Hindlimb muscle (tissue), 1 donor: Measurements from ENCODE around the gene ZNF366. TPM values are rescaled to one million over a fixed set of nuclear protein-coding genes. Genes with fewer than 3 reads are reported as not detected.

Experiments
- DNase-seq: peaks from one replicate; pipeline ENCODE4 v3.0.0-alpha.2; 2013
- polyA plus RNA-seq: library from polyadenylated mRNA; unstranded; fragments of 120-200 nt; gene quantifications from one replicate; pipeline ENCODE4 v1.2.1, GENCODE V29; 2013; ENCODE audit not compliant: insufficient read length

Gene ZNF366
- polyA plus RNA-seq, 1 donor, result 4.0 TPM

DNA sequence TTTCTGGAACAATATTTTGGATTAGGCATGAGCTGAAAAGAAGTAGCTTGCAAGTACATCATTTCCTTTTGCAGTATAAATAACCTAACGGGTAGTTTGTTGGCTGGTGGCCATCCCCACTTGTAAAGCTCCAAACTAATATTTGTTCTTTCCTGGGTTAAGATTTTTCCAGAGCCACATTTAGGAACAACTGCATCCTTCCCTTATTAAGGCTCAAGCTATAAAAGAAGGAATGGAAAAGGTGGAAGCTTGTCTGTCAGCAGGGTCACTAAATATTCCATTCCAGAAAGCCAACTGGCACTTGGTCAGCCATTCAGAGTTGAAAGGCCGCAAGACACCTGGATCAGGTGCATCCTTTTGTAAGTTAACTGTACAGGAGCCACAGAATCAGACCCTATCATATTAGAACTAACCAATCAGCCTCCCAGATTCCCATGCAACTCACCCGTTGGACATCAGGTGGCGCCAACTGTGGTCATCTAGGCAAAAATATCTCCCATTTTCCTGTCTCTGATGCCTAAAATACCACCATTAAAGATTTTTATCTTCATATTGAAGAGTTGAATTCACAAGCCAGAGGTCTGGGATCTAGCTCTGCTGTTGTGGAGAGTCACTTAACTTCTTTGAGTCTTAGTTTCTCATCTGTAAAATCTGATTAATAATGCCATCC is 104.1 kb downstream of the ZNF366 start:
- no peak for DNase-seq

DNA sequence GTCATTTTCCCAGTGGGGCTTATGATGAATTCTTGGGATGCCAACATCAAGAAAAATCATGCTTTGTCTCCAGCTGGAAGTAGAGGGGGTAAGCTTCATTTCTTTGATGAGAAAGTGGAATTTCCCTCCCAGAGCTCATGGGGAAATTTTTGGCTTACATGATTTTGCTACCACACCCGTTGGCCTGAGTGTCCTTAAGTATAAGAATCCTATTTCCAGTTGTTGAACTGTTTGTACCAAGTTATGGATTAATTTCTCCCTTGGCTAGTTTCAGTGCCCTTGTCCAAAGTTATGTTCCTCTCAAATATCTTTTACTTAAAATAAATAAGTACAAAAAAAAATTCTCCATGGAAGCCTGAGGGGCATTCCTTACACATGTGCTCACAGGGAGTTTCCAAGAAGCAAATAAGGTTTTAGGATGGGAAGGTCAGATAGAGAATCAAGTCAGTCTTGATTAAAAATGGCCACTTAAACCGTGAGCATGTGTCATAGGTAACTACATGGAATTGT is 104.8 kb downstream of the ZNF366 start:
- no peak for DNase-seq

DNA sequence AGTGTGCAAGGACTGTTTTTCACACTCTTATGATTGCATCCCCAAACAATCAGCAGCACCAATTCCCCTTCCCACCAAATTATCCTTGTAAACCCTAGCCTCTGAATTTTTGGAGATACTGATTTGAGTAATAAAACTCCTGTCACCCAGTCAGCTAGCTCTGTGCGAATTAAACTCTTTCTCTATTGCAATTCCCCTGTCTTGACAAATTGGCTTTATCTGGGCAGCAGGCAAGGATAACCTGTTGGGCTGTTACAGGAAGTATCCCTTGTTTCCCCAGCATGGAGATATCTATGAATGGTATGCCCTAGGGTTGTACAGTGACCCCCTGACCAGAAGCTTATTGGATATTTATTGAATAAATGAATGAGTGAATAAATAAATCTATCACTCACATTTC is 106.3 kb downstream of the ZNF366 start:
- no peak for DNase-seq

DNA sequence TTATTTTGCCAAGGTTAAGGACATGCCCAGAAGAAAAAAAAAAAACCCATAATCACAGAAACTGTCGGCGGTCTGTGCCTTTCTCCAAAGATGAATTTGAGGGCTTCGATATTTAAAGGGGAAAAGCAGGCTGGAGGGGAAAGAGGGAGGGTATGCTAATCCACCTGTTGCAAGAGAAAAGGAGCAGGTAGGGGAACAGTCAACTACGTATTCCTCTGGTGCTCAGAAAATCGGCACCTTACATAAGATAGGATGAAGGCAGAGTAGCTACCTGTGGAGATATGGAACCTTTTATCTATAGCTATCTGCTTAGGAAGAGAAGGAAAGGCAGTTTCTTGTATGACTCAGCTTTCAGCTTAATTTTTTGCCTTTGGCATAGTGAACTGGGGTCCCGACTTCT is 109.4 kb downstream of the ZNF366 start:
- no peak for DNase-seq

DNA sequence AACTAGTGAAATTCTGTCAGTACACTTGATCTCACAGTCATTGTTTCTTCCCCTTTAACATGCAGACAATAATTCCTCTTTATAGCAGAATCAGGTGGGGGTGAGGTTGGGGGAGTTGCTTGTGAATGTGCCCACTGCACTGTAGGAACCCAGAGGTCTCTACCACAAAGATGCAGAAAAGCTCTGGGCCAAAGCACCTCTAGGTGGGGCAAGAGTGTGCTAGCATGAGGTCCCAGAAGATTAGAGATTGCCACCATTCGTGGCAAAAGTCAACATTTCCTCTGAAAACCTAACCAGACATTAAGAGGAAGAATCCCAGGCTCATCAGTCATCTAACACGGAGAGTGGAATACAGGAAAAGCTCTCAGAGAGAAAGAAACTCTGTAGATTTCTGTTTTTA is 112.5 kb downstream of the ZNF366 start:
- DNase-seq, result no peak

DNA sequence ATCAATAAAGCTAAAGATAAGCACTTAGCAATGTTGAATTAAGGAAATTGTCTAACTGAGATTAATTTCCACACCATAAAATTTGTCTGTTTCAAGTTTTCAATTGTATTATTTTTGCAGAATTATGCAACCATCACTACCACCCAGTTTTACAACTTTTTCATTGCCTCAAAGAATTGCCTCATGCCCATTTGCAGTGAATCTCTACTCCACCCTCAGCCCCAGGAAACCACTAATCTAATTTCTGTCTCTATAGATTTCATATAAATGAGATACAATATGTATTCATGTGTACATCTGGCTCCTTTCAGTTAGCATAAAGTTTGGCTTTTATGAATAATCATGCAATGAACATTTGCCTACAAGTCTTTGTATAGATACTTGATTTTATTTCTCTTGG is 114.2 kb downstream of the ZNF366 start:
- no peak for DNase-seq

Other genes starting within 250 kb of the ZNF366 start
- 44.0 TPM for gene MRPS27, start 187.2 kb downstream of the ZNF366 start, polyA plus RNA-seq
- gene PTCD2, start 187.0 kb downstream of the ZNF366 start, polyA plus RNA-seq, result 8.6 TPM